ENCODE measurements around the gene GMDS.

Gene GMDS

DNA sequence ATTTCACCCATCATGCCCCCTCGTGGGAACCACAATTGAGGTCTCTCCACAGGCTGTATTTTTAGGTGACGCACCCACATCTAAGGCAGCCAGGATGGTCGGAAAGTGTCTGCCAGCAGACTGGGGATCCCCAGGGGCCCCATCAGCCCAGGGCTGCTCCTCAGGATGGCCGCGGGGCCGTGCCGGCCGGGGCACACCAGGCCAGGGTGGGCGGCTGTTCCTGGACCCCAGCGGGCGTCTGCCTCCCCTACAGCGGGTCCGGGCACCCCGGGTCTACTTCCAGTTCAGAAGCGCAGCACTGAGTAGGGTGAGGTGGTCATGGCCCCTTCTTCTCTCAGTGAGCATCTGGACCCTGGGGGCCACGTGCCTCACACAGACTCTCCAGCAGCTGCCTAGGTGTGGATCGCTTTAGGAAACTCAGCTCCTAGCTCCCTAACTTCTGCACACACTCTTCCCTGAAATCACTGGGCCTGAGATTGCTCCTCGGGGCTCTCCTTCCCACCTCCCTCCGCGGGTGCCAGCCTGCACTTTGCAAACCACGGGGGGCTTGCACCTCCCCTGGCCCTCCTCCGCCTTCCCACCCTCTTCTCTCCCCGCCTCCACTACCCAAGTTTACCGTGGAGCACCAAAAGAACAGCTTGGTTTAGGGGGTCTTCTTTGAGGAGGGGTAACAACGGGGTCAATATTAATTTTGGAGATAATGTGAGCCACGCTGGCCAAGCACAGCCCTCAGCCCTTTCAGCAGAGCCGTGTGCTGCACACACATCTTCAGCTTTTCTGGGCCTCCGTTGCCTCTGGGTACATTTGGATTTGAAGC is 649.9 kb downstream of the GMDS start:
- TF ChIP-seq, protein P1, sequence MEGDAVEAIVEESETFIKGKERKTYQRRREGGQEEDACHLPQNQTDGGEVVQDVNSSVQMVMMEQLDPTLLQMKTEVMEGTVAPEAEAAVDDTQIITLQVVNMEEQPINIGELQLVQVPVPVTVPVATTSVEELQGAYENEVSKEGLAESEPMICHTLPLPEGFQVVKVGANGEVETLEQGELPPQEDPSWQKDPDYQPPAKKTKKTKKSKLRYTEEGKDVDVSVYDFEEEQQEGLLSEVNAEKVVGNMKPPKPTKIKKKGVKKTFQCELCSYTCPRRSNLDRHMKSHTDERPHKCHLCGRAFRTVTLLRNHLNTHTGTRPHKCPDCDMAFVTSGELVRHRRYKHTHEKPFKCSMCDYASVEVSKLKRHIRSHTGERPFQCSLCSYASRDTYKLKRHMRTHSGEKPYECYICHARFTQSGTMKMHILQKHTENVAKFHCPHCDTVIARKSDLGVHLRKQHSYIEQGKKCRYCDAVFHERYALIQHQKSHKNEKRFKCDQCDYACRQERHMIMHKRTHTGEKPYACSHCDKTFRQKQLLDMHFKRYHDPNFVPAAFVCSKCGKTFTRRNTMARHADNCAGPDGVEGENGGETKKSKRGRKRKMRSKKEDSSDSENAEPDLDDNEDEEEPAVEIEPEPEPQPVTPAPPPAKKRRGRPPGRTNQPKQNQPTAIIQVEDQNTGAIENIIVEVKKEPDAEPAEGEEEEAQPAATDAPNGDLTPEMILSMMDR (IDR thresholded peaks at IDR 0.05; ENCODE audit: extremely low read depth, missing control alignments), result no peak
- no peak for DNase-seq (ENCODE audit: low spot score)

DNA sequence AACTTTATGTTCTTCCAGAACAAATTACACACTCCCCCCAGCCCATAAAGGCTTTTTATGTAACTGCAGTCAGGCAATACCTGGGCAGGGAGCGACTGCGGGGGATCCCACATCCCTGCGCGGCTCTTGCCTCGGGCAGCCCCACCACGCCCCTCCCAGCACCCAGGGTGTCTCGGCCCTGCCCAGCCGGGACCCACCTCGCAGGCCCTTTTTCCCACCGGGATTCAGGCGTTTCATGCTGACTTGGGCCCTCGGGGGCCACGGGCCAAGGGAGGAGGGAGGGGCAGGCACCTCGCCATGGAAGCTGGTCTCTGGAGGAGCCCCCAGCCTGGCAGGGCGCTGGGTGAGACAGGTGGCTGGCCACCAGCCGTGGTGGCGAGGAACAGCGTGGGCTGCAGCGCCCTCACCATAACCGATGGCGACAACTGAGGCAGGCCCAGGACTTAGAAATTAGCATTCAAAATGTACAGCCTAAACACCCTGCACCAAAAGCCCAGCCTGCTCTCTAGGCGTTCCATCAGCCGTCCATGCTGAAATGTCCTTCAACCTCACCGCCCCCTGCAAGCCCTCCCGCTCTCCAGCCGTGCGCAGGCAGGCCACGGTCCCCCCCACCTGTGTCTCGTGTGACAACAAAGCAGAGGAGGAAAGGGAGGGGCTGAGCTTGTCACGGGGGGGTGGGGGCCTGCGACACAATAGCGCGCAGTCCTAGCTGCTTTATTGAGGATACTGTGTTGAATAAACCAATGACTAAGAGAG is 650.8 kb downstream of the GMDS start:
- TF ChIP-seq, protein P1 (IDR thresholded peaks at IDR 0.05; ENCODE audit: extremely low read depth, missing control alignments), result no peak
- no peak for DNase-seq (ENCODE audit: low spot score)

DNA sequence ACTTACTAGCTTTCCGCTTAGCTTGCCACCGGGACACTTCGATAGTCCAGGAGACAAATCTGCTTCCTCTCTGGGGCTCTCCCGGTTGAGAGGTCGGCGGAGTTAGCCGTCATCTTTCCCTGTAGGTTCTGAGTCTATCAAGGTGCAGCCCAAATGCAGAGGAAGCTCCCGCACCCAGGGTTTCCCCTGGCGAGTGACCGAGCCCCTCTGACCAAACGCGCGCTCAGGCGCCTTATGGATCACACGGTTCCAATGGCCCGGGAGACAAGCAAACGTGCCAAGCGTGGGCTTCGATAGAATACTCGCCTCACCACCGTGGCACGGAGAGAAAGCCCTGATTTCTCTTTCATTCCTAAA is 651.5 kb downstream of the GMDS start:
- no peak for DNase-seq (ENCODE audit: low spot score)
- TF ChIP-seq, protein P1 (IDR thresholded peaks at IDR 0.05; ENCODE audit: extremely low read depth, missing control alignments), result no peak

DNA sequence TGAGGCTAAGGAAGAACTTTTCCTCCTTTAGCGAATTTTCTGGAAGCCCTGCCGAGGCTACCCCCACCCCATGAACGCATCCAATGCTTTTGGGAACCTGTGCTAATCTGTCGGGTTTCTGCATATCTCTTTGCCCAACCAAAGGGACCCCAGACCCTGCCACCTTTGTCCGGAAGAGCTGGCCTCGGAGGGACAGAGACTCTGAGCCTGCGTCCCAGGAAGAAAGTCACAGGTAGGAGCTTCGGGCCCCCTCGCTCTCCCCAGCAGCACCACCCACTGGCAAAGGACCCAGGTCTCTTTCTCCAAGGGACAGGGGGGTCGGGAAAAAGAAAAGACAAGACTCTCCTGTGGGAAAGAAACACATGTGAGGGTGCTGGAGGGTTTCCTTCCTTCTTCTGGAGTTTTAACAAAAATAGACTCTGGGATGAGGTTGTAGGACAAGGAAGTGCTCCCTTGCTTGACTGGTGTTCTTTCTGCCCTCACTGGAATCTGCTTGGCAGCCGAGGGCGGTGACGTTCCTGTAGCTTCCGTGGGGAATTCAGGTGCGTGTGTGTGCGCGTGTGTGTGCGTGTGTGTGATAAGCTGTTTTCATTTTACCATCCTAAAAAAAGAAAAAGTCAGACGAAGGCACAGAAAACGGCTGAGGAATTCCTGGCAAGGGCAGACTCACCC is 652.0 kb downstream of the GMDS start:
- DNase-seq (ENCODE audit: low spot score), result no peak
- TF ChIP-seq, protein P1 (IDR thresholded peaks at IDR 0.05; ENCODE audit: extremely low read depth, missing control alignments), result no peak

DNA sequence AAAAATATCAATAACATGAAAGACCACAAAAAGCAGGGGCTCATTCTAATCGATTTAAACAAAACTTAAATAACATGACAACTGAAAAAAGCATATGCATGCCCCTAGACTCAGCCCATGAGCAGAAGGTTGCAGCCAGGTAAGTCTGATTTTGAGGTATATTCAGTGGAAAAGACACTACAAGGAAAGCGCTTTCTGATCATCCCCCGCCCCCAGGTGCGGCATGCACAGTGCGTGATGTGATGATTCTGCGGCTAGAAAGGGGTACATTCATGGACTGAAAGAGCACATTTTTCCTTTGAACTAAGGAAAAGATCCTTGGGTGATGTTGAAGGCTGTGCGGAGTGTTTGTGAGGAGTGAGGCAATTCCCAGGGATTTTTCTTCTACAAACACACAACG is 652.6 kb downstream of the GMDS start:
- DNase-seq (ENCODE audit: low spot score), result no peak
- TF ChIP-seq, protein P1 (IDR thresholded peaks at IDR 0.05; ENCODE audit: extremely low read depth, missing control alignments), result no peak

DNA sequence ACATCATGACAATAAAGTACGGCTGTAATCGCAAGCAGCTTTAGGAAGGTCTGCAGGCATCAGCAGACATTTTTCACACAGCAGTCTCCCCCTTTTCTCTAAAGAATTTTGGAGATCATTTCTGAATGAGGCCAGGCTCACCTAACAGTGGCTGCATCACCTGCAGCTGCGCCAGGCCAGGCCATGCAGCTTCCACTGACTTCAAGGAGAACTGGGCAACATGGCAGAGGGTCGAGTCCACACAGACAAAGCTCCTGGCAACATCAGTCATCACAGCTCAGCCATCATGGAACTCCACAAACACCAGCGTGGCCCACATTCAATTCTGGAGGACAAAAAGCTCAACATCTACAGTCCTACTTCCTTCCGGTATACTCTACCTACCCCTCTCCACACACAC is 653.5 kb downstream of the GMDS start:
- TF ChIP-seq, protein P1 (IDR thresholded peaks at IDR 0.05; ENCODE audit: extremely low read depth, missing control alignments), result no peak
- DNase-seq (ENCODE audit: low spot score), result no peak

DNA sequence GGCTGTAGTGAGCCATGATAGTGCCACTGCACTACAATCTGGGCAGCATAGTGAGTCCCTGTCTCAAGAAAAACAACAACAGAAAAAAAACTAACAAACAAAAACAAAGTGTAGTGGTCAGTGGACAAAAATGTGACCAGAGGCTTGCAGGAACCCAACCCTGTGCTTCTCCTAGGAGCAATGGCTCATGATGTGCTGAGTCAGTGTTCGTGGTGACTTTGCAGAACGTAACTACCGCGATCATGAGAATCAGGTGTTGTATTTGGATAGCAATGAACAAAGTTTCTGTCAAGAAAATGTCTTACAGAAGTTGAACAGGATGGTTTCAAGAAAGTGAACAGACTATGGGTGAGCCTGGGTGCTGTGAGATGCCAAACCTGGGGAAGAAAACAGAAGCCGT is 654.2 kb downstream of the GMDS start:
- TF ChIP-seq, protein P1 (IDR thresholded peaks at IDR 0.05; ENCODE audit: extremely low read depth, missing control alignments), result no peak
- DNase-seq (ENCODE audit: low spot score), result no peak

Measured in GM20000 (cell line).